Measurements from ENCODE around the gene GABRA4. TPM values are rescaled to one million over a fixed set of nuclear protein-coding genes. Genes with fewer than 3 reads are reported as not detected.

GABRA4 gene
- total RNA-seq, 2 experiments from 2014 or later: not detected

GRCh38 chr4:47031011-47031678 is 37.8 kb upstream of the GABRA4 start, which contains the start of gene GABRB1:
Gene GABRB1 (plus strand): TSS chr4:47031567.
- intact Hi-C loops (cut with micrococcal nuclease; ENCODE audit: unreplicated experiment): no loop called here
- Histone ChIP-seq H4K20me1 (ENCODE audit: insufficient read depth, low read length) (no peaks in the 10 kb centered on the region), H3K4me3 (ENCODE audit: low read depth, low read length, poor library complexity, severe bottlenecking) (no peak within 1 kb of the TSS), H3K4me1 (ENCODE audit: insufficient read depth, low read length, poor library complexity, severe bottlenecking) (no peaks in the 10 kb centered on the region), H3K9me3 (ENCODE audit: low read length) (no peaks in the 10 kb centered on the region), H2AFZ (ENCODE audit: low read length) (no peak within 1 kb of the TSS), H3K27ac (ENCODE audit: low read depth, low read length, poor library complexity, severe bottlenecking) (no peak within 1 kb of the TSS), H3K9me2 (ENCODE audit: insufficient read depth, low read length) (no peaks in the 10 kb centered on the region), H3K79me2 (ENCODE audit: insufficient read depth, low read depth, low read length) (no peaks in the 10 kb centered on the region), H3K36me3 (ENCODE audit: insufficient read depth, low read length) (no peaks in the 10 kb centered on the region), H3K4me2 (ENCODE audit: low read length) (no peak within 1 kb of the TSS)
- no peak for DNase-seq (ENCODE audit: low spot score)
- no peak for TF ChIP-seq EZH2phosphoT487 (IDR thresholded peaks at IDR 0.05; ENCODE audit: borderline replicate concordance, low read depth, low read length)
- TF ChIP-seq, protein P1, sequence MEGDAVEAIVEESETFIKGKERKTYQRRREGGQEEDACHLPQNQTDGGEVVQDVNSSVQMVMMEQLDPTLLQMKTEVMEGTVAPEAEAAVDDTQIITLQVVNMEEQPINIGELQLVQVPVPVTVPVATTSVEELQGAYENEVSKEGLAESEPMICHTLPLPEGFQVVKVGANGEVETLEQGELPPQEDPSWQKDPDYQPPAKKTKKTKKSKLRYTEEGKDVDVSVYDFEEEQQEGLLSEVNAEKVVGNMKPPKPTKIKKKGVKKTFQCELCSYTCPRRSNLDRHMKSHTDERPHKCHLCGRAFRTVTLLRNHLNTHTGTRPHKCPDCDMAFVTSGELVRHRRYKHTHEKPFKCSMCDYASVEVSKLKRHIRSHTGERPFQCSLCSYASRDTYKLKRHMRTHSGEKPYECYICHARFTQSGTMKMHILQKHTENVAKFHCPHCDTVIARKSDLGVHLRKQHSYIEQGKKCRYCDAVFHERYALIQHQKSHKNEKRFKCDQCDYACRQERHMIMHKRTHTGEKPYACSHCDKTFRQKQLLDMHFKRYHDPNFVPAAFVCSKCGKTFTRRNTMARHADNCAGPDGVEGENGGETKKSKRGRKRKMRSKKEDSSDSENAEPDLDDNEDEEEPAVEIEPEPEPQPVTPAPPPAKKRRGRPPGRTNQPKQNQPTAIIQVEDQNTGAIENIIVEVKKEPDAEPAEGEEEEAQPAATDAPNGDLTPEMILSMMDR (conservative IDR thresholded peaks at IDR 0.05; ENCODE audit: low read length): no peak
- CTCF ChIA-PET (ENCODE audit: unreplicated experiment): no interaction called here
- POLR2A ChIA-PET: no interaction called here
- BruUV-seq (replicated peaks): no TSS peak

- CTCF ChIA-PET (ENCODE audit: unreplicated experiment): no interaction called here
- TF ChIP-seq, protein P1 (conservative IDR thresholded peaks at IDR 0.05; ENCODE audit: low read length): no peak
- no peak for TF ChIP-seq EZH2phosphoT487 (IDR thresholded peaks at IDR 0.05; ENCODE audit: borderline replicate concordance, low read depth, low read length)
- no peak overlapping the region for H2AFZ ChIP-seq (ENCODE audit: low read length)
- no peaks in the 10 kb centered on the region for H3K4me1 ChIP-seq (ENCODE audit: insufficient read depth, low read length, poor library complexity, severe bottlenecking)
- DNase-seq (ENCODE audit: low spot score): no peak
- H3K79me2 ChIP-seq (ENCODE audit: insufficient read depth, low read depth, low read length): no peaks in the 10 kb centered on the region
- H3K36me3 ChIP-seq (ENCODE audit: insufficient read depth, low read length): no peaks in the 10 kb centered on the region
- H3K4me2 ChIP-seq (ENCODE audit: low read length): no peak overlapping the region
- H3K4me3 ChIP-seq (ENCODE audit: low read depth, low read length, poor library complexity, severe bottlenecking): no peak overlapping the region
- no peaks in the 10 kb centered on the region for H3K9me3 ChIP-seq (ENCODE audit: low read length)
- H3K9me2 ChIP-seq (ENCODE audit: insufficient read depth, low read length): no peaks in the 10 kb centered on the region
- BruUV-seq (replicated peaks): no TSS peak
- POLR2A ChIA-PET: interaction anchor here (0.7 kb wide), 1 partner anchor 31 kb away, joined by 3 read pairs; no protein-coding TSS in a partner anchor
- H3K27ac ChIP-seq (ENCODE audit: low read depth, low read length, poor library complexity, severe bottlenecking): no peak overlapping the region
- no peaks in the 10 kb centered on the region for H4K20me1 ChIP-seq (ENCODE audit: insufficient read depth, low read length)
- intact Hi-C loops (cut with micrococcal nuclease; ENCODE audit: unreplicated experiment): no loop called here
Measured at GRCh38 chr4:47017494-47017893, 24.1 kb upstream of the GABRA4 start.

GRCh38 chr4:47017081-47017480 is 23.7 kb upstream of the GABRA4 start:
- no peaks in the 10 kb centered on the region for H3K9me2 ChIP-seq (ENCODE audit: insufficient read depth, low read length)
- H3K4me3 ChIP-seq (ENCODE audit: low read depth, low read length, poor library complexity, severe bottlenecking): no peak overlapping the region
- ChIA-PET POLR2A (interaction anchor here (0.7 kb wide), 1 partner anchor 32 kb away, joined by 3 read pairs; no protein-coding TSS in a partner anchor), CTCF (ENCODE audit: unreplicated experiment) (no interaction called here)
- H3K4me2 ChIP-seq (ENCODE audit: low read length): no peak overlapping the region
- H3K36me3 ChIP-seq (ENCODE audit: insufficient read depth, low read length): no peaks in the 10 kb centered on the region
- no peaks in the 10 kb centered on the region for H3K4me1 ChIP-seq (ENCODE audit: insufficient read depth, low read length, poor library complexity, severe bottlenecking)
- intact Hi-C loops (cut with micrococcal nuclease; ENCODE audit: unreplicated experiment): no loop called here
- no peak overlapping the region for H3K27ac ChIP-seq (ENCODE audit: low read depth, low read length, poor library complexity, severe bottlenecking)
- H4K20me1 ChIP-seq (ENCODE audit: insufficient read depth, low read length): no peaks in the 10 kb centered on the region
- no peak for DNase-seq (ENCODE audit: low spot score)
- TF ChIP-seq EZH2phosphoT487 (IDR thresholded peaks at IDR 0.05; ENCODE audit: borderline replicate concordance, low read depth, low read length): no peak
- TF ChIP-seq, protein P1 (conservative IDR thresholded peaks at IDR 0.05; ENCODE audit: low read length): no peak
- H3K79me2 ChIP-seq (ENCODE audit: insufficient read depth, low read depth, low read length): no peaks in the 10 kb centered on the region
- H2AFZ ChIP-seq (ENCODE audit: low read length): no peak overlapping the region
- no peaks in the 10 kb centered on the region for H3K9me3 ChIP-seq (ENCODE audit: low read length)
- BruUV-seq (replicated peaks): no TSS peak

Data from OCI-LY7 (cell line).